GM19025 (cell line): ENCODE data around the gene LIFR.

Source experiments
- ATAC-seq: cut with Tn5 transposase; IDR thresholded peaks from one replicate; pipeline ENCODE4 v1.9.1; 2021; ENCODE audit warnings: mild to moderate bottlenecking, low read depth, moderate library complexity; ENCODE audit not compliant: unreplicated experiment

LIFR gene

DNA sequence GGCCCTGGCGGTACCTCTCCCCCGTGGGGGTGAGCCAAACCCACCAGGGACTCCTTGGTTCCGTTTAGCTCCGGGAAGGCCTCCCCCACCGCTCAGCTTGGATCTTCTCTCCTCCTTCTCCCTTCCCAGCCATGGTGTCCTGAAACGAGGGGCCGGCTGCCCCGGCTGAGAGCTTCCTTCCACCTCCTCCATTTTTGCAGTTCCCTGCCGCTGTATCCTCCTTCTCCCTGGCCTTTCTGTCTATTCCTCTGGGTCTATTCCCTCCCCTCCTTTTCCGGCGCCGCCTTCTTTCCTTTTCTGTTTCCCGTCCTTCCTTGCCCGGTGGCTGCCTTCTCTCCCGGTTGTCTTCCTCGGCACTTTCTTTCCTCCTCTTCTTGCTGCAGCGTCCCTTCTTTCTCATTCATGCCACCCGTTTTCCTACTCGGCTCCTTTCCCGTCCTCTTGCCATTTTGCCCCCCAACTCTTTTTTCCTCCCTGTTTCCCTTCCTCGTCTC, 110.4 kb downstream of the LIFR start:
- ATAC-seq = no peak

DNA sequence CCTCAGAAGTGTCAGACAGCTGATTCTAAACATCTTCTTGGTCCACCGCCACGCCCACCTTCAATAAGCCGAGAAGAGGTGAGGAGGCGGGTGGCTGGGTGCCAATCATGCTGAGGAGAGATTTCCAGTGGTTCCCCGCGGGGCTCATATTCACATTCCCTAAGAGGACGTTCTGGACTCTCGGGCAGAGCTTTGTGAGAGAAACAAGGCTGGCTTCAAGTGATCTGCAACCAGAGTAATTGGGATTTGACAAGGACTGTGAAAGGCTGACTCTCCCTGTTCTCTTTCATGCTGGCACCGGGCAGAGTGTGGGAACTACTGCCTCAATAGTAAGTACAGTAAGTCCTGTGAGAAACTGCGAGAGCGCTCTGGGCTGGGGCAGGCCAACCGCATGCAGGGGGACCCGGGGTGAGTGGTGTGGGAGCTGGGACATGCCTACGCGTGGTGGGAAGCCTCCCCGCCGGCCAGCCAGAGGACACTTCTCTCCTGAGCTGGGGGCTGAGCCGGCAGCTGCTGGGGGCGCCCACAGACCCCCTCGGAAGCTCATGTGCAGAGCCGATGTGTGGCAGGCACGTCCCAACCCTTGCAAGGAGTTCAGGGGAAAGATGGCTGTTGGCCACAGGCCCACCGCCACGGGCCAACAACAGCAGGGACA, 110.9 kb downstream of the LIFR start:
- no peak for ATAC-seq

DNA sequence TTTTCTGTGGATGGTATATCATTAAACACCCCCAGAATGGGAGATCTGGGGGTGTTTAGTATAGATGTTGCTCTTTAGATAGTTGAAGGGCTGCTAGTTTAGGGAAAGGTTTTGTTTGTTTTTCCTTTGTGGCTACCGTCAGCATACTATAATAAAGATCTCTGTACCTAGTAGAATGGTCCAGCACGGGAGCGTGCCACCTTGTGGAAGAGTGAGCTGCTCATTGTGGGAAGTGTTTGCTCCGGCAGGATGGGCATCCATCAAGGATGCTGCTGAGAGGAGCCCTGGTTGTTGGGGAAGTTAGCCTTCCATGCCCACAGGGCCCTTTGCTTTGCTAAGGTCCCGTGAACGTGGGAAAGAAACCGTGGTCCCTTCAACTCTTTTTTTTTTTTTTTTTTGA, 113.1 kb downstream of the LIFR start:
- ATAC-seq = no peak

DNA sequence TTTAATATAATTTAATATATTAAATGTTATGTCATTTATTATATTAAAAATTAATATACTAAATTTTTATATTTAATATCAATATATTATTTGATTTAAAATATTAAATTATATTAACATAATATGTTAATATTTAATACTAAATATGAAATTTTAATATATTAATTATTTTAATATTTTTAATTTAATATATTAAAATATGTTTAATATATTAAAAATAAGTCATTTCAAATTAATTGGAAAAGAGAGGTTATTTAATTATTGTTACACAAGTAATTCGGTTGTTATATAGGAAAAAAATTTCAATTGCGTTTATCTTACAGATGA, 114.2 kb downstream of the LIFR start:
- ATAC-seq = no peak

GRCh38 chr5:38441453-38442246, 114.8 kb downstream of the LIFR start:
- peak; percentile 98 for ATAC-seq

- no peak for ATAC-seq
Observed at GRCh38 chr5:38438757-38439156, 117.7 kb downstream of the LIFR start.

DNA sequence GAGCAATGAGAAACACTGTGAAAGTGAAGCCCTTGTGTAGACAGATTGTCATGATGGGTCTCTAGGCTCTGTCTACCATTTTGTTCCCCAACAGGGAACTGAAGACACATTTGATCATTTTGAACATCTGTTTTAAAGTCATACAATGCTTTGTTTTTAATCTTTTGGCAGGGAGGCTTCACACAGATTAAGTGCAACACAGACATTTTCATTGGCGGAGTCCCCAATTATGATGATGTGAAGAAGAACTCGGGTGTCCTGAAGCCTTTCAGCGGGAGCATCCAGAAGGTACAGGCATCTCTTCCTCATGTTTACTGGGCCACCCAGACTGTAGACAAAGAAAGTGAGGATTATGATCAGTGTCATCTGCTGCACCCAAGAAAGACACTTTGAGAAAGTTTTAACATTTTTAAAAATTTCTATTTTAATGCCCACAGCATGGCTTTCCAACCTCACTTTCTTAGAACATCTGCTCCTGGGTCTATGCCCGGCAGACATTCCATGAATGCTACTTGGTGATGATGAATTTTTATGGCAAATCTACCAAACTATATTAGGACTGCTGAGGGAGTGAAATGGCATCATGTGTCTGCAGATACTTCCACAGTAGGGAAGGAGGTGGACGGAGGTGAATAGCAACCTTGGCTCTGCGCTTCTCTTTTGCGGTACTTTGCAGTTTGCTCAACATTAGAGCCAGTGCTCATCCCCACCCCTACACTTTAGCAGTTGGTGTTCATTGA, 121.3 kb downstream of the LIFR start:
- no peak for ATAC-seq

DNA sequence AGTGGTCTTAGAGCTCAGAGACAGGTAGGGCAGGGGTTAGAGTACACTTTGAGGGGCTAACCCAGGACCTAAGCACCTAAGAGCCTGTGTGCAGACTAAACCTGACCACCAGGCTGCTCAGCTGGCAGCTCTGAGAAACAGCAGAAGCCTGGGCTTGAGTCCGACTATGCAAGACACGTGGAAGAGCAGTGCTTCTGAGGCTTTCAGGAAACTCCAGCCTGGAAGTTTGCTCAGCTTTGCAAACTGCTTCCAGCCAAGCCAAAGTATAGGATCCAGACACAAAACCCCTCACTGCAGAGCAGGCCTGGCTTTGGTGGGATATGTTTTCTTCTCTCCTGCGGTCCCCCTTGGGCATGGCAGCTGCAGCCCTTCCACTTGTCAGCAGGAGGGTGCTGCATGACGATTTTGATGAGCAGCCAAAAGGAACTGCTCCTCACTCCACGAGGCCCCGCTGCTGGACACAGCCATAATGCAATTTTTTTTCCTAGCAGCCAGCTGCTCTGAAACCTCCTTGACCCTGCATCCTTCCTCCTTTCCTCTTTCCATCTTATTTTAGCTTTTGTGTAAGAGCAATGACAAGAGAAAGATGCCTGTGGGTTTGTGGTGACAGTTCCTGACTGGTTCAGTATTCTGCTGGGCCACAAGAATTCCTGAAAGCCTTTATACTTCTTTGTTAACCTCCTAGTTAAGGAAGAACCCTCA, 123.1 kb downstream of the LIFR start:
- no peak for ATAC-seq

DNA sequence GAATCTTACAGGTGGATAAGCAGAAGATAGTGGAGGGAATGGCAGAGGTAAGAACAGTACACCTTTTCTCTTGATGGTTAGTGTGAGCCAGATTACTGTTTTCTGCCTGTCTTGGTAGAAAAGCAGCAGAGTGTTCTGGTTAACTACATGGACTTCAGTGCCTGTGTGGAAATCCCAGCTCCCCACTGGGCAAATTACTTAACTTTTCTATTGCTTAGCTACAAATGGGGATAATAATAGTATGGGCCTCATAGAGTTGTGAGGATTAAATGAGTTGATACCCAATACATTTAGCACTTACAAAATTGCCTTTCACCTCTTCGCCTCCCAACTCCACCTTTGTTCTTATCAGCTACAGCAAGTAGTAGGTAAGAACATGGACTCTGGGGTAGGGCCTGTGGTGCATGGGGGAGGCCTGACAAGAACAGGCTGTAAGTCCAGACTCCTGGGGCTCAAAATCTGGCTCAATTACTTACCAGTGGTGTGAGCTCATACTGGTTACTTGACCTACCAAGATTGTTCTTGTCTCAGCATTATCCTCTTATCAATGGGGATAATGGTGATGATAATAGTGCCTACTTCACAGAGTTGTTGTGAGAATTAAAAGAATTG, 125.1 kb downstream of the LIFR start:
- ATAC-seq = no peak

- ATAC-seq = no peak
Observed at GRCh38 chr5:38426986-38427950, 129.2 kb downstream of the LIFR start.

DNA sequence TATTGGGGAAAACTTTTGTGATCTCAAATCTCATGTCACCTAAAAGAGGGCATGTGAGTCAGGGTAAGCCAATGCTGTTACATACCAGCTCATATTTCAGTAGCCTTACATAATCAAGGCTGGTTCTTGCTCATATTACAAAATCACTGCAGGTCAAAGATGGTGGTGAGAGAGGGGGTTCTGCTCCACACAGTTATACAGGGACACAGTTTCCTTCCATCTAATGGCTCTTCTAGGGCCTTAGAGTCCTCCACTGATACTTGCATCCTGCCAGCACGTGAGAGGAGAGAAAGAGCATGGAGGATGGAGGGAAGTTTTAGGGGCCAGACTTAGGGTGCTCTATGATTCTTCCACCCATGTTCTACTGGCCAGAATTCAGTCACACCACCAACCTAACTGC, 130.0 kb downstream of the LIFR start:
- no peak for ATAC-seq
